HS-5 (cell line): Measurements from ENCODE around the gene CCL28.
A peak's percentile ranks its signal among the peaks of the same experiment; 100 is the strongest.
"Not testable (repeated sequence)": the region's sequence is repeated elsewhere in the genome, so short reads cannot be mapped to it uniquely, and the experiment has no call there.

ENCODE experiments used
- DNase-seq: peaks from one replicate; pipeline ENCODE4 v3.0.0-alpha.2; 2012; ENCODE audit warnings: low read depth

The CCL28 gene

GRCh38 chr5:43409809-43410271, 2.4 kb downstream of the CCL28 start:
- no peak for DNase-seq

- DNase-seq: not testable (repeated sequence)
Measured at GRCh38 chr5:43402524-43403066, 9.6 kb downstream of the CCL28 start.

DNA sequence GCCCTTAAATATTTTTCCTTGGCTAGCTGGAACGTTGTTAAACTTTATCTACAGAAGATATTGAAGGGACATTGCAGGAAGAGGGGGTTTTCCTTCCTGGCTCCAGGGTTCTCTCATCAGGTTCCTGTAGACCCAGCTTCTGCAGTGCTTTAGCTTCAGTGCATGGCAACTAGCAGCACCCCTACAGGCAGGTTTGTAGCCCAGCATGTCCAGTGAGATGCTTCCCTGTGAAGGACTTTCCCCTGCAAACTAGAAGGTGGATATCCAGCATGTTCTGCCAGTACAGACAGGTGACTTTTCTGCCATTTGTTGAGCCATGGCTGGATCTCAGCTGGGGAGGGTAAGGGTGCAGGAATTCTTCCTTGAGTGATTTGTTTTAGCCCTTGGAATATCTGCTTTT, 10.4 kb downstream of the CCL28 start:
- DNase-seq: no peak

- DNase-seq: no peak
Measured at GRCh38 chr5:43400082-43400481, 12.1 kb downstream of the CCL28 start.

- DNase-seq: peak; percentile 49
Measured at GRCh38 chr5:43396762-43397304, 15.4 kb downstream of the CCL28 start.

- no peak for DNase-seq
Measured at GRCh38 chr5:43390471-43390870, 21.7 kb downstream of the CCL28 start.

DNA sequence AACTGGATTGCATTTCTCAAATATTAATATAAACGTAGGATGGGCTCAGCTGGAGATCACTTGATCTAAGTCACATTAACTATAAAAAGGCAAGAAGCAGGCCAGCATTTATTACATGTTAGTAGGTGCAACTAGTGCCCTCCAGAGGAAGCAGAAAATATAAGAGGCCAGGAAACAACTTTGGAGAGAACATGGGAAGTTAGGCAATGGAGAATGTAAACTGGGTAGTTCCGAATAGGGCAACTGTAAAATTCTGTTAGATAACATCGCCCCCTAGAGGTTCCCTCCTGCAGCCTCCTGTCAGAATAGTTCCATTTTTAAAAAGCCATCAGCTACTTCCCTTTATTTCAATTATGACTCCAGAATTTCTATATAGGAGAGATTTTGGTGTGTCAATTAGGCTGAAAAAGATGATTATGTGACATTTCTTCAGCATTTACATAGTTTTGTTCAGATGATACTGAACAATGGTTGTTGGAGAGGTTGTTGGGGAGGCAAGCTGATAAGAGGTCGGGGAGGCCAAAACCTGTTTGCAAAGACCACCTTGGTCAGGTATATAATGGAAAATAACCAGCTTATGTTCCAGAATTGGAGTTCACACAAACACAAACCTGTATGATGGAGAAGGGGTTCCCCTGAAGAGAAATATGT, 22.4 kb downstream of the CCL28 start:
- DNase-seq: peak; percentile 85

DNA sequence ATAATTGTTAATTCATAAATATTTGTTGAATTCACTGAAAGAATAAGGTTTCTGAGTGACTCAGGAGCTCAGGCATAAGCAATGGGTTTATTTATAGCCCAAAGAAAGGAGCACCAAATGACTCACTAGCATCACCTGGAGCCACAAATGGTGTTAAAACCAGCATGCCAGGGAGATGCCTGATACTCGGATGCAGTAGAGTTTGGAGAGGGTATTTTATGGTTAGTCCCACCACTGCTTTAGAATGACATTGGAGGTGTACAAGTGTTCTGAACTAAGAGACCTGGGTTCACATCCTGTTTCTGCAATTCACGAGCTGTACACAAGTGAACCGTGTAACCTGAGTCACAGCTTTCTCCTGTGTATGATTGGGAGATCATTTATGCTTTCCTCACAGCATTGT, 25.2 kb downstream of the CCL28 start:
- no peak for DNase-seq

GRCh38 chr5:43376496-43377140, 35.6 kb downstream of the CCL28 start:
- DNase-seq: no peak

DNA sequence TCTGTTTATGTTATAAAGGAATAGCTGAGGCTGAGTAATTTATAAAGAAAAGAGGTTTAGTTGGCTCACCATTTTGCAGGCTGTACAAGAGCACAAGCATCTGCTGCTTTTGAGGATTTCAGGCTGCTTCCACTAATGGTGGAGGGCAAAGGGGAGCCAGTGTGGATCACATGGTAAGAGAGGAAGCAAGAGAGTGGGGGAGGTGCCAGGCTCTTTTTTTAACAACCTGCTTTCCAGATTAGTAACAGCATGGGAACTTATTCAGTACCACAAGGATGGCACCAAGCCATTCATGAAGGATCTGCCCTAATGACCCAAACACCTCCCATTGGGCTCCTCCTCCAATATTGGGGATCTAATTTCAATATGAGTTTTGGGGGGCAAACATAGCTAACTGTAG, 40.4 kb downstream of the CCL28 start:
- DNase-seq: no peak

DNA sequence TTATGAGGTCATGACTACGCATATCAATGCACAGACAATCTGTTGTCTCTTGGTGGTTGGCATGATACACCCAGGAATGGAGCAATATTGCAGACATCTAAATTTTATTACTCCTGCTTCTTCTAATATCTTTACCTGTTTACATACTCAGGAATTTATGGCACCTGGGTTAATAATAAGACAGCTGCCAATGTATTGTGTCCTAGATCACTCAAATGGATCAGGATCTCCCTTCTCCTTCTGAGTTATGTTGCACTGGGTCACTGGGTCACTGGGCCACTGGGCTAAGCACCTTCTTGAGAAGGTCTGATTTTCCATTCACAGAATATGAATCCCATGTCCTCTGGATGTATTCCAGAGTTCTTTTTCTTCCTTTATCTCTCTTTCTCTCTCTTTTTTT, 41.8 kb downstream of the CCL28 start:
- DNase-seq: no peak

DNA sequence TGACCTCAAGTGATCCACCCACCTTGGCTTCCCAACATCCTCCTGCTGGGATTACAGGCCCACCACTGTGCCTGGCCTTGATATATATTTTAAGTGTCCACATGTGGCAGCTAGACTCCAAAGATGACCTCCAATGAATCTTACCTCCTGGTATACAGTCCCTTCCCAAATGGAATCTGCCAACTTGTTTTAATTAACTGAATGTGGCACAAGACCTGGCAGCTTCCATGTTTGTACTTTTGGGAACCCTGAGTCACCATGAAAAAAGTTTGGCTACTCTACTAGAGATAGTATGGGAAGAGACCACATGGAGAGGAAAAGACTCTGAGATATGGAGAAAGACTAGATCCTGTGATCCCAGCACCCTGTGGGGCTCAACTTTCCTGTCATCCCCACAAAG, 42.5 kb downstream of the CCL28 start:
- peak; percentile 75 for DNase-seq

- DNase-seq: no peak
Measured at GRCh38 chr5:43367909-43368669, 44.1 kb downstream of the CCL28 start.

DNA sequence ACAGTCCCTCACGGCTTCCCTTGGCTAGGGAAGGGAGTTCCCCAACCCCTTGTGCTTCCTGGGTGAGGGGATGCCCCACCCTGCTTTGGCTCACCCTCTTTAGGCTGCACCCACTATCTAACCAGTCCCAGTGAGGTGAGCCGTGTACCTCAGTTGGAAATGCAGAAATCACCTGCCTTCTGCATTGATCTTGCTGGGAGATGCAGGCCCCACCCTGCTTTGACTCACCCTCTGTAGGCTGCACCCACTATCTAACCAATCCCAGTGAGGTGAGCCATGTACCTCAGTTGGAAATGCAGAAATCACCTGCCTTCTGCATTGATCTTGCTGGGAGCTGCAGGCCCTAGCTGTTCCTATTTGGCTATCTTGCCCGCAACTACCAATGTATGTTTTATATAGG, 44.7 kb downstream of the CCL28 start:
- no peak for DNase-seq

GRCh38 chr5:43366680-43367246, 45.4 kb downstream of the CCL28 start:
- DNase-seq: not testable (repeated sequence)

- DNase-seq: not testable (repeated sequence)
Measured at GRCh38 chr5:43365155-43365554, 47.0 kb downstream of the CCL28 start.

GRCh38 chr5:43363445-43364152, 48.6 kb downstream of the CCL28 start:
- no peak for DNase-seq

GRCh38 chr5:43362725-43363435, 49.3 kb downstream of the CCL28 start:
- DNase-seq: no peak

- no peak for DNase-seq
Measured at GRCh38 chr5:43358726-43359125, 53.5 kb downstream of the CCL28 start.

DNA sequence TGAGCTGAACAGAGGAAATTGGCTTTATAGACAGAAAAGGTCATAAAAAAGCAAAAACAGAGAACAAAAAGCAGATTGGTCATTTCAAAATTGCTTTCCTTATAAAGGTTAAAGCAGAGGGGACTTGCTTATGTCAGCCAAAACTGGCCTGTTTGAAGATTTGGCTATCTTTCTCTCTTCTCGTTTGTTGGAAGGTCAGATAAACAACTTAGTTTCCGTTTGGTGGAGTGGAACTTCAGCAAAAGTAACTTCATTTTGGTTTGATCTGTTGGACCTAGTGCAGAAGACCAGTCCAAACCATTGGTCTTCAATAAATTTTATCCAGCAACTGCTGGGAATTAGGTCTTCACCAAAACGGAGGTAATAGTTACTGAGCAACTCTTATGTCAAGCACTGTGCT, 53.9 kb downstream of the CCL28 start:
- DNase-seq: no peak

GRCh38 chr5:43357878-43358281, 54.3 kb downstream of the CCL28 start:
- DNase-seq: no peak
